ENCODE results near the gene NUP54.

DNA sequence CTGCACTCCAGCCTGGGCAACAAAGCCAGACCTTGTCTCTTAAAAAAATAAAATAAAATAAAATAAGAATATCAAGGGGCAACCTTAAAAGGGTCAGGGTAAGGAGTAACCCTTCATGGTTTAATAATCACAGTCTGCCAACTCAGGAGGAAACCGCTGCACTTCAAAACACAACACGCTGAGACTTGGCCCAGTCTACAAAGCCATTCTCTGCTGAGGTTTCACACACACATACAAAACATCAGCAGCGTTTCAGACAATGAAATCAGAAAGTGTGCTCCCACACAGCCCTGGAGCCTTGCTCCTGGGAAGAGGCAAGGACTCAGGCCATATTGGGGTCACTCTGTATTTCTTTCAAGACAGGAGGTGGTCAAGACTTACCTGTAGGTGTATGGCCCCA, 47.1 kb upstream of the NUP54 start:
- TF ChIP-seq, protein P1, sequence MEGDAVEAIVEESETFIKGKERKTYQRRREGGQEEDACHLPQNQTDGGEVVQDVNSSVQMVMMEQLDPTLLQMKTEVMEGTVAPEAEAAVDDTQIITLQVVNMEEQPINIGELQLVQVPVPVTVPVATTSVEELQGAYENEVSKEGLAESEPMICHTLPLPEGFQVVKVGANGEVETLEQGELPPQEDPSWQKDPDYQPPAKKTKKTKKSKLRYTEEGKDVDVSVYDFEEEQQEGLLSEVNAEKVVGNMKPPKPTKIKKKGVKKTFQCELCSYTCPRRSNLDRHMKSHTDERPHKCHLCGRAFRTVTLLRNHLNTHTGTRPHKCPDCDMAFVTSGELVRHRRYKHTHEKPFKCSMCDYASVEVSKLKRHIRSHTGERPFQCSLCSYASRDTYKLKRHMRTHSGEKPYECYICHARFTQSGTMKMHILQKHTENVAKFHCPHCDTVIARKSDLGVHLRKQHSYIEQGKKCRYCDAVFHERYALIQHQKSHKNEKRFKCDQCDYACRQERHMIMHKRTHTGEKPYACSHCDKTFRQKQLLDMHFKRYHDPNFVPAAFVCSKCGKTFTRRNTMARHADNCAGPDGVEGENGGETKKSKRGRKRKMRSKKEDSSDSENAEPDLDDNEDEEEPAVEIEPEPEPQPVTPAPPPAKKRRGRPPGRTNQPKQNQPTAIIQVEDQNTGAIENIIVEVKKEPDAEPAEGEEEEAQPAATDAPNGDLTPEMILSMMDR (IDR thresholded peaks at IDR 0.05; ENCODE audit: low read depth, low read length): no peak
- no peak for TF ChIP-seq EZH2phosphoT487 (IDR thresholded peaks at IDR 0.05; ENCODE audit: low read depth)
